Measurements from ENCODE around the gene PTCHD4. TPM values are rescaled to one million over a fixed set of nuclear protein-coding genes. Genes with fewer than 3 reads are reported as not detected.
"Not testable (repeated sequence)": the region's sequence is repeated elsewhere in the genome, so short reads cannot be mapped to it uniquely, and the experiment has no call there.

PTCHD4 gene
- under 1 TPM; 0.12 to 0.25 TPM for total RNA-seq
- long read RNA-seq: 0 reads

DNA sequence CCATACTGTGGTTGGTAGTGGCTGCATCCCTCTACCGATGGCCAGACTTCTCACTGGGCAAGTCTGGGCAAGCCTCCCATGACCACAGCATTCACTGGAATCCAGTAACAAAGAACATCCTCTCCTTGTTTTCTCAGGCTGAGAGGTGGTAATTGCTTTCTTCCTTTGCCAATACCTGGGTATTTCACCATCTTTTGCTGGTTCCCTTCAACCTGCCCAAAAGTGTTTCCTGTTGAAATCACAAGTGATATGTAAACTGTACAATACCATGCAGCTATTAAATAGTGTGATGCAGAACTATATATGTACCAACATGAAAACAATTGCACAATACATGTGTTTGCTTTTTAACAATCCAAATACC lies at the start of gene PTCHD4:
Gene PTCHD4, minus strand, starts transcription at position 55 of the 364 bp plus-strand sequence. CDS start 42,240 bp downstream, outside the sequence.
- DNase-seq (no peak), ATAC-seq (no peak)
- intact Hi-C loops (cut with DNase I, micrococcal nuclease): no loop called here

DNA sequence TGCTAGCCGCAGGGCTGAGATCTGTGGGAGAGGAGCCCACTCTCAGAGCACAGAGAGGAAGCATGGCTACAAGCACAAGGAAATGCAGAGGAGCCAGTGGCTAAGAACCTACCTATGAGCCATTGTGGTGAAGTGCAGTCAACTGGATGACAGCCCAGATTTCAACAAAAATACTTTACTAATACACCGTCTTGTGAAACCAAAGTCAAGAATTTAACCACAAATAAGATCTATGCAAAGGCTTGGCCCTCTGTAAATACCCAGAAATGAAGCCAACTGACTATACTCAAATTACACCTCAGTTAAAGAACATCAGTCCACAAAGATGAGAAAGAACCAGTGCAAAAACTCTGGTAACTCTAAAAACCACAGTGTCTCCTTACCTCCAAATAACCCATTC lies 40.1 kb upstream of the PTCHD4 start:
- intact Hi-C loops (cut with DNase I, micrococcal nuclease): no loop called here
- ATAC-seq: no peak
- no peak for DNase-seq

GRCh38 chr6:48150701-48151100 lies 39.7 kb upstream of the PTCHD4 start:
- DNase-seq (no peak), ATAC-seq (no peak)
- intact Hi-C loops (cut with DNase I, micrococcal nuclease): no loop called here

GRCh38 chr6:48147051-48147450 lies 36.1 kb upstream of the PTCHD4 start:
- intact Hi-C loops (cut with DNase I, micrococcal nuclease): no loop called here
- DNase-seq (no peak), ATAC-seq (no peak)

- no peak for DNase-seq
- intact Hi-C loops (cut with DNase I, micrococcal nuclease): no loop called here
- no peak for ATAC-seq
Measured at GRCh38 chr6:48144021-48144420, 33.0 kb upstream of the PTCHD4 start.

- intact Hi-C loops (cut with DNase I, micrococcal nuclease): no loop called here
- DNase-seq: no peak
- ATAC-seq: no peak
Measured at GRCh38 chr6:48141975-48142374, 31.0 kb upstream of the PTCHD4 start.

GRCh38 chr6:48139818-48140614 lies 29.0 kb upstream of the PTCHD4 start:
- no peak for DNase-seq
- intact Hi-C loops (cut with DNase I, micrococcal nuclease): no loop called here
- ATAC-seq: no peak

DNA sequence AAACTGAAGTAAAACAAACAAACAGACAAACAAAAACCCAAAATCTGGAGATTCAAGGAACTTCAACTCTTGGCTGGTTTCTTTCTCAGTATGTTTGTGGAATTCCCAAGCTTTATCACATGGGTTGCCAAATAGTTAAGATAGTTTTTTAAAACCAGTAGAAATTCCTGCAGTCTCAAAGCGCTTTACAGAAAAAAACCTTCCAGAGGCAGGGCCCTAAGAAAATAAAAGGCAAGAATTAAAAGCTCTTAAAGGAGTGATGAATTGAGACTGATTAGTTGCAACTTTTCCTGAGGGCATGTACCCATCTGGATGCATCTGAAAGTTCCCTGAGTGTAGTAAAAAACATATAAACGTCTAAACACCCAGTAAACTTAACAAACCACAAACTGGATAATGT lies 25.9 kb upstream of the PTCHD4 start:
- DNase-seq (no peak), ATAC-seq (no peak)
- intact Hi-C loops (cut with DNase I, micrococcal nuclease): no loop called here

DNA sequence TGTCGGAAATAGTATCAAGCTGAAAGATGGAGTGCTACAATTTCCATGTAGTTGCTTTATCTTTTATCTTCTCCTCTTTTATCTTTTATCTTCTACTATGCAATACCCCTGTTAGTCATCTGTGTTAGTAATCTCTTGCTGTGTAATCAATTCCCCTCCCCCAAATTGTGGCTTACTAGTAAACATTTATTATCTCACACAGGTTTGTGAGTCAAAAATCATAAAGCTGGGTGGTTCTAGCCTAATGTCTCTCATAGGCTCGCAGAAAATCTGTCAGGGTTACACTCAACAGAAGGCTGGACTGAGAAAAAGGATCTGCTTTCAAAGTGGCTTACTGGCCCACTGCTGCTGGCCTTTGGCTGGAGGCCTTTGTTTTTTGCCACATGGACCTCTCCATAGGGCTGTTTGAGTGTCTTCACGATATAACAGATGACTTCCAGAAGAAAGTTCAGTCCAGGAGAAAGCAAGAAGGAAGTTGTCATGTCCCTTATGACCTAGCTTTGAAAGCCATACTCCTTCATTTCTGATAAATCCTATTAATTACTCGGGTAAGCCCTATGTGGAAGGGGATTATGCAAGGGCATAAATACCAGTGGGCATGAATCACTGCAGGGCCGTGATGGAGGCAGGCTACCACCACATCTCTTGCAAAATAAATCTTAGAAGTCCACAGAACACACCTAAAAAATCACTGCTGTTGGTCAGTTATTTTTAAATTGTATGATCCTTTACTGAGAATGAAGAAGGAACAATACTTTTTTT lies 24.5 kb upstream of the PTCHD4 start:
- ATAC-seq: no peak
- no peak for DNase-seq
- intact Hi-C loops (cut with DNase I, micrococcal nuclease): no loop called here

DNA sequence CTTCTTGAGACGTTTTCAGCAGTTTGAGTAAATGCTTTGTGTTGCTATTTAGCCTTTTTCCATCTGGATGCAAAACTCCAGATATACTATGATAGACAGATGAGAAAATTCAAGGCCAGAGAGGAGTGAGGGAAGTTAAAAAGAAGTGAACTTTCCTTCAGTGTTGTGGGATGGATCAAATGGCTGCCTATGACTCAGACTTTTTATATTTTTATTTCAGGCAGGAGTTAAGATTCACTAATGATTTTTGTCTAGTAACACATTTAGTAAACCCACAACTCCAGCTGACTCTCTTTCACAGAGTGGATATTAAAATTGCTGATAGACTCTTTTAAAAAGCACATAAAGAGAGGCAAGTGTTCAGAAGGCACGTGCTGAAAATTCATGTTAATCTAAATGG lies 23.2 kb upstream of the PTCHD4 start:
- ATAC-seq: no peak
- intact Hi-C loops (cut with DNase I, micrococcal nuclease): no loop called here
- DNase-seq: no peak

DNA sequence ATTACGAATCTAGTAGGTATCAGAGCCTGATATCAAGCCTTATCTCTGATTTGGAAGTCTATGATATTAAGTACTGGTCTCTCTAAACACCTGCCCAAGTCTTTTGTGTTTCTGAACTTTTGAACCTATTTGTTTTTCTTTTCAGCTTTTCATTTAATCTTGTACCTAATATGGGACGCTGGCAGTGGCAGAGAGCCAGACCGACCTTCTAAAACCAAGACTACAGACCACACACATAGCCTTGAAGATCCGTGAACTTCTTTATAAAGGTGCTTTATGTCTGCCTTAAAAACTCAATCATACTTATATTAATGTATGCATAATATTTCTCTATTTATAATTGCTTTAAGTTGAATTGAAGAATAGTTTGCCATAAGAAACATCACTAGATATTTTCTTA lies 12.6 kb upstream of the PTCHD4 start:
- intact Hi-C loops (cut with DNase I, micrococcal nuclease): no loop called here
- no peak for ATAC-seq
- DNase-seq: no peak

- ATAC-seq; DNase-seq; intact Hi-C loops (cut with DNase I, micrococcal nuclease): not testable (repeated sequence)
Measured at GRCh38 chr6:48121983-48122749, 11.2 kb upstream of the PTCHD4 start.

- no peak for ATAC-seq
- intact Hi-C loops (cut with DNase I, micrococcal nuclease): no loop called here
- DNase-seq: no peak
Measured at GRCh38 chr6:48116699-48117645, 6.0 kb upstream of the PTCHD4 start.

DNA sequence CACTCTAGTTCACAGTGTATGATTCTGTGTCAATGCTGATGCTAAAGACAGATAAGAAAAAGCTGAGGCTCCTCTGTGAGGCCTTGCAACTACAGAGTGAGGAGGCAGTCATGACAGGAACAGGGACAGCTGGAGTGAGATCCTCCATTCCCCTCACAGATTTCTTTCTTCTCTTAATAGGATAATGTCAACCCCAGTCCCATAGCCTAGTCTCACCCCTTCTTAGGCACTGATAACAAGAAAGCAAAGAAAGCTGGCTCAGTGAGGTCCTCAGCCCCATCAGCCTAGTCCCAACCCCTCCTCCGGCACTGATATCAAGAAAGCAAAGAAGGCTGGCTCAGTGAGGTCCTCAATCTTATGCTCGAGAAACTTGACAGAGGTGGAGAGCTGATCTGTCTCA lies 2.1 kb upstream of the PTCHD4 start:
- no peak for DNase-seq
- ATAC-seq: no peak
- intact Hi-C loops (cut with DNase I, micrococcal nuclease): no loop called here

GRCh38 chr6:48111575-48111974 lies 578 bp upstream of the PTCHD4 start:
- DNase-seq: no peak
- no peak for ATAC-seq
- intact Hi-C loops (cut with DNase I, micrococcal nuclease): no loop called here

GRCh38 chr6:48110436-48111142 lies 408 bp downstream of the PTCHD4 start:
- DNase-seq: no peak
- intact Hi-C loops (cut with DNase I, micrococcal nuclease): no loop called here
- no peak for ATAC-seq

- intact Hi-C loops (cut with DNase I, micrococcal nuclease): no loop called here
- DNase-seq (no peak), ATAC-seq (no peak)
Measured at GRCh38 chr6:48109944-48110343, 1.1 kb downstream of the PTCHD4 start.
